ENCODE results near the gene HK2.

- no peak for TF ChIP-seq CTCF (IDR thresholded peaks at IDR 0.05)
- TF ChIP-seq POLR2A (IDR thresholded peaks at IDR 0.05): no peak
These were observed 97.0 kb downstream of the HK2 start for GRCh38 chr2:74930811-74931486.
